K562 (cell line): Measurements from ENCODE around the gene LY6G5B. TPM values are rescaled to one million over a fixed set of nuclear protein-coding genes. Genes with fewer than 3 reads are reported as not detected.
A peak's percentile ranks its signal among the peaks of the same experiment; 100 is the strongest.

Experiments used
- ATF3 ChIP-seq, 2 experiments: fragments of 450-650 bp in 1 of 2; sonication (generic) in 1 of 2; formaldehyde crosslinking in 1 of 2; IDR thresholded peaks in 1 of 2; conservative IDR thresholded peaks in 1 of 2; 2 replicates each; pipeline versions ENCODE4 v1.6.1 to v1.8.1; 2016 to 2023; ENCODE audit warnings: mild to moderate bottlenecking in 2 of 2, moderate library complexity in 2 of 2, inconsistent platforms in 1 of 2, missing genetic modification reagents in 1 of 2
- BRF1 ChIP-seq: IDR thresholded peaks from 3 replicates; pipeline ENCODE4 v1.6.1; 2011; ENCODE audit warnings: borderline replicate concordance, mild to moderate bottlenecking; ENCODE audit not compliant: insufficient read length; ENCODE audit errors: extremely low read depth
- ELF4 ChIP-seq: fragments of 450-650 bp; formaldehyde crosslinking; IDR thresholded peaks from 2 replicates; pipeline ENCODE4 v1.4.0; 2022; ENCODE audit warnings: missing genetic modification characterization
- FOS ChIP-seq: IDR thresholded peaks from 3 replicates; pipeline ENCODE4 v1.6.1; 2011; ENCODE audit not compliant: insufficient read length; ENCODE audit errors: extremely low read depth
- GTF2B ChIP-seq: IDR thresholded peaks from 2 replicates; pipeline ENCODE4 v1.6.1; 2011; ENCODE audit not compliant: insufficient read length; ENCODE audit errors: extremely low read depth
- HDGF ChIP-seq: fragments of 450-650 bp; IDR thresholded peaks from 2 replicates; pipeline ENCODE4 v1.6.1; 2016
- HEY1 ChIP-seq: fragments of 250-450 bp; sonication (Bioruptor Pico); IDR thresholded peaks from 2 replicates; pipeline ENCODE4 v1.5.0; 2020; ENCODE audit warnings: mild to moderate bottlenecking, moderate library complexity, borderline replicate concordance
- HMGN3 ChIP-seq: IDR thresholded peaks from 2 replicates; pipeline ENCODE4 v1.6.1; 2011; ENCODE audit warnings: borderline replicate concordance, low read depth, mild to moderate bottlenecking, mixed read lengths, low read length; ENCODE audit not compliant: insufficient read length; ENCODE audit errors: extremely low read depth
- IRF2 ChIP-seq: sonication (generic); formaldehyde crosslinking; IDR thresholded peaks from 2 replicates; pipeline ENCODE4 v1.8.1; 2022; ENCODE audit warnings: mild to moderate bottlenecking, missing genetic modification reagents
- KLF10 ChIP-seq: fragments of 250-450 bp; sonication (Bioruptor Pico); IDR thresholded peaks from 2 replicates; pipeline ENCODE4 v1.6.1; 2021; ENCODE audit warnings: matching md5 sums
- KLF6 ChIP-seq: fragments of 250-450 bp; sonication (Bioruptor Pico); IDR thresholded peaks from 2 replicates; pipeline ENCODE4 v1.4.0; 2020; ENCODE audit warnings: mild to moderate bottlenecking, moderate library complexity, borderline replicate concordance
- MXI1 ChIP-seq: IDR thresholded peaks from 2 replicates; pipeline ENCODE4 v1.6.1; 2011; ENCODE audit warnings: low read depth, mild to moderate bottlenecking, improper control_type of control experiment, low read length
- SLC30A9 ChIP-seq: fragments of 250-450 bp; sonication (Bioruptor Pico); IDR thresholded peaks from 2 replicates; pipeline ENCODE4 v1.8.0; 2022; ENCODE audit warnings: mild to moderate bottlenecking, moderate library complexity
- SMARCC2 ChIP-seq: fragments of 450-650 bp; IDR thresholded peaks from 2 replicates; pipeline ENCODE4 v1.6.1; 2017; ENCODE audit warnings: antibody characterized with exemption, moderate library complexity, mild to moderate bottlenecking, low read depth
- SRSF7 ChIP-seq: fragments of 200-400 bp; formaldehyde crosslinking; optimal IDR thresholded peaks from 2 replicates; pipeline ENCODE3; 2017; ENCODE audit warnings: mild to moderate bottlenecking, low read depth, low read length
- STAT5A ChIP-seq: IDR thresholded peaks from 2 replicates; pipeline ENCODE4 v1.6.1; 2012; ENCODE audit warnings: low read length, inconsistent platforms, borderline replicate concordance
- YBX1 ChIP-seq: fragments of 450-650 bp; IDR thresholded peaks from 2 replicates; pipeline ENCODE4 v1.7.1; 2016; ENCODE audit warnings: mild to moderate bottlenecking
- ZKSCAN3 ChIP-seq: fragments of 250-450 bp; sonication (Bioruptor Pico); IDR thresholded peaks from 2 replicates; pipeline ENCODE4 v1.4.0; 2020
- ZNF133 ChIP-seq: fragments of 250-450 bp; sonication (Bioruptor Pico); IDR thresholded peaks from 2 replicates; pipeline ENCODE4 v1.4.0; 2020; ENCODE audit warnings: mild to moderate bottlenecking
- ZNF347 ChIP-seq: fragments of 450-650 bp; formaldehyde crosslinking; IDR thresholded peaks from 2 replicates; pipeline ENCODE4 v1.4.0; 2020; ENCODE audit warnings: low read depth, mild to moderate bottlenecking, moderate library complexity
- ZNF408 ChIP-seq: fragments of 250-450 bp; sonication (Bioruptor Pico); IDR thresholded peaks from 2 replicates; pipeline ENCODE4 v1.4.0; 2020; ENCODE audit warnings: low read depth, mild to moderate bottlenecking, moderate library complexity
- ZZZ3 ChIP-seq: fragments of 450-650 bp; IDR thresholded peaks from 2 replicates; pipeline ENCODE4 v1.6.1; 2016; ENCODE audit warnings: antibody characterized with exemption, mild to moderate bottlenecking, moderate library complexity
- polyA plus RNA-seq, 8 experiments: library from polyadenylated mRNA; depleted of rRNA in 4 of 8; stranded (reverse) in 5 of 8; unstranded in 3 of 8; fragments of >200 nt; fragmentation: Nextera tagmentation in 2 of 8; fragmentation: Illumina TruSeq in 1 of 8; extraction: Ambion mirVana in 2 of 8; extraction: Trizol in 1 of 8; gene quantifications; 2 replicates each; pipeline versions ENCODE4 v1.2.1 to v1.2.3, GENCODE V29; 2011 to 2014; ENCODE audit warnings: inconsistent platforms in 1 of 8, missing spikeins in 1 of 8
- total RNA-seq, 7 experiments: library from RNA; depleted of rRNA in 6 of 7; stranded (reverse); fragments of >200 nt in 6 of 7; fragmentation: Illumina TruSeq in 2 of 7; extraction: Trizol in 2 of 7; gene quantifications; 2 replicates each; pipeline versions ENCODE4 v1.2.1 to v1.2.3, GENCODE V29; 2011 to 2021; ENCODE audit warnings: low replicate concordance in 1 of 7
- TF ChIP-seq, protein P1 (sequence below): fragments of 450-650 bp; IDR thresholded peaks from one replicate; pipeline ENCODE4 v1.6.1; 2018; ENCODE audit warnings: mild to moderate bottlenecking, moderate library complexity; ENCODE audit not compliant: partially characterized antibody

Gene LY6G5B
- total and polyA plus RNA-seq, 9 of the 15 experiments (the other 6 are each of a cell fraction or from before 2014, with no cell fraction given) = 6.0 to 27.0 (median 7.5) TPM

GRCh38 chr6:31663961-31664789 is 5.6 kb upstream of the LY6G5B start (continued):
- TF ChIP-seq, protein P1, sequence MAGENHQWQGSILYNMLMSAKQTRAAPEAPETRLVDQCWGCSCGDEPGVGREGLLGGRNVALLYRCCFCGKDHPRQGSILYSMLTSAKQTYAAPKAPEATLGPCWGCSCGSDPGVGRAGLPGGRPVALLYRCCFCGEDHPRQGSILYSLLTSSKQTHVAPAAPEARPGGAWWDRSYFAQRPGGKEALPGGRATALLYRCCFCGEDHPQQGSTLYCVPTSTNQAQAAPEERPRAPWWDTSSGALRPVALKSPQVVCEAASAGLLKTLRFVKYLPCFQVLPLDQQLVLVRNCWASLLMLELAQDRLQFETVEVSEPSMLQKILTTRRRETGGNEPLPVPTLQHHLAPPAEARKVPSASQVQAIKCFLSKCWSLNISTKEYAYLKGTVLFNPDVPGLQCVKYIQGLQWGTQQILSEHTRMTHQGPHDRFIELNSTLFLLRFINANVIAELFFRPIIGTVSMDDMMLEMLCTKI = no peak
- peak; percentile 63 for TF ChIP-seq SMARCC2
- TF ChIP-seq ELF4 (CRISPR knock-in tag) = 0 out of 2 replicates have a peak, but pooled peaks have one; percentile 10
- no peak for TF ChIP-seq BRF1
- TF ChIP-seq ZNF133 (CRISPR knock-in tag) = 0 out of 2 replicates have a peak, but pooled peaks have one; percentile 52
- 0 out of 2 replicates have a peak, but pooled peaks have one; percentile 4 for TF ChIP-seq ZNF408 (CRISPR knock-in tag)
- no peak for TF ChIP-seq ZKSCAN3 (CRISPR knock-in tag)
- no peak; the same call in 1 of the 2 replicates for TF ChIP-seq KLF6 (CRISPR knock-in tag)
- no peak for TF ChIP-seq STAT5A
- no peak for TF ChIP-seq FOS
- no peak for TF ChIP-seq SLC30A9
- no peak for TF ChIP-seq ZZZ3
- no peak for TF ChIP-seq IRF2 (CRISPR knock-in tag)
- no peak for TF ChIP-seq SRSF7
- no peak for TF ChIP-seq MXI1
- peak; percentile 98 for TF ChIP-seq HDGF
- TF ChIP-seq HMGN3 = no peak
- TF ChIP-seq KLF10 = no peak
- peak; percentile 17; the same call in 1 of the 2 replicates for TF ChIP-seq ZNF347
- TF ChIP-seq HEY1 (CRISPR knock-in tag) = no peak
- TF ChIP-seq ATF3 (IDR thresholded peaks at IDR 0.05) = no peak
- peak; percentile 85 for TF ChIP-seq ATF3 (CRISPR knock-in tag; conservative IDR thresholded peaks at IDR 0.05)
- no peak for TF ChIP-seq GTF2B
- no peak for TF ChIP-seq YBX1
